SJSA1 (cell line): ENCODE measurements around the gene SP2. TPM values are rescaled to one million over a fixed set of nuclear protein-coding genes. Genes with fewer than 3 reads are reported as not detected.
"Not testable (repeated sequence)": the region's sequence is repeated elsewhere in the genome, so short reads cannot be mapped to it uniquely, and the experiment has no call there.

Experiments used
- DNase-seq, 2 experiments: peaks; one replicate each; pipeline ENCODE4 v3.0.0-alpha.2; 2015 to 2020; ENCODE audit warnings: low spot score in 2 of 2, low read depth in 1 of 2
- H3K27ac ChIP-seq: fragments of 250-450 bp; sonication (Bioruptor Pico); 2 replicates; pipeline ENCODE4 v1.5.1; 2020; ENCODE audit warnings: mild to moderate bottlenecking, moderate library complexity
- H3K27me3 ChIP-seq: fragments of 250-450 bp; sonication (Bioruptor Pico); replicated peaks from 2 replicates; pipeline ENCODE4 v1.5.1; 2020; ENCODE audit warnings: mild to moderate bottlenecking, moderate library complexity
- H3K36me3 ChIP-seq: fragments of 250-450 bp; sonication (Bioruptor Pico); 2 replicates; pipeline ENCODE4 v1.5.1; 2020; ENCODE audit warnings: mild to moderate bottlenecking
- H3K4me1 ChIP-seq: fragments of 250-450 bp; sonication (Bioruptor Pico); replicated peaks from 2 replicates; pipeline ENCODE4 v1.6.1; 2021; ENCODE audit warnings: mild to moderate bottlenecking
- H3K4me3 ChIP-seq: fragments of 250-450 bp; sonication (Bioruptor Pico); 2 replicates; pipeline ENCODE4 v1.5.1; 2020; ENCODE audit warnings: mild to moderate bottlenecking
- H3K9me3 ChIP-seq: fragments of 250-450 bp; sonication (Bioruptor Pico); replicated peaks from 2 replicates; pipeline ENCODE4 v1.5.1; 2020; ENCODE audit warnings: mild to moderate bottlenecking
- total RNA-seq: library from RNA; depleted of rRNA; stranded (reverse); fragments of >200 nt; shearing (Covaris generic); gene quantifications from 2 replicates; pipeline ENCODE4 v1.2.3, GENCODE V29; 2014

Gene SP2
- total RNA-seq, 1 experiment from 2014 or later = 2.1 TPM

GRCh38 chr17:47931848-47932247 lies 35.8 kb downstream of the SP2 start:
- H3K4me3 ChIP-seq = no peak overlapping the region

GRCh38 chr17:47934856-47935255 lies 38.8 kb downstream of the SP2 start:
- Histone ChIP-seq H3K4me3 (no peak overlapping the region), H3K36me3 (no peaks in the 10 kb centered on the region), H3K27me3 (no peaks in the 10 kb centered on the region), H3K4me1 (peaks cover 29% of the 10 kb centered on the region), H3K9me3 (no peaks in the 10 kb centered on the region), H3K27ac (no peak overlapping the region)
- no peak for DNase-seq

More at GRCh38 chr17:47931848-47932247, 35.8 kb downstream of the SP2 start:
- Histone ChIP-seq H3K4me1 (peaks cover 29% of the 10 kb centered on the region), H3K9me3 (no peaks in the 10 kb centered on the region), H3K27ac (no peak overlapping the region), H3K27me3 (no peaks in the 10 kb centered on the region), H3K36me3 (peaks cover 17% of the 10 kb centered on the region)
- no peak for DNase-seq

DNA sequence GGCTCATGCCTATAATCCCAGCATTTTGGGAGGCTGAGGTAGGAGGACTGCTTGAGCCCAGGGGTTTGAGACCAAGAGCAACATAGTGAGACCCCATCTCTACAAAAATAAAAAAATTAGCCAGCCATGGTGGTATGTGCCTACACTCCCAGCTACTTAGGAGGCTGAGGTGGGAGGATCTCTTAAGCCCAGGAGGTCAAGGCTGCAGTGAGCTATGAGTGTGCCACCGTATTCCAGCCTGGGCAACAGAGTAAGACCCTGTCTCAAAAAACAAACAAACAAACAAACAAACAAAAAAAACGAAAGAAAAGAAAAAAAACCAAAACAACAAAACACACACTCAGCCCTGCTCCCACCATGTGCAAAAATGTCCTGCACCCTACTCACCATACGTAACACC lies 39.4 kb downstream of the SP2 start:
- Histone ChIP-seq H3K27ac (peak overlapping the region; percentile 5; the same call in 1 of the 2 replicates), H3K4me1 (peaks cover 28% of the 10 kb centered on the region)
- H3K4me3 ChIP-seq, H3K36me3 ChIP-seq, H3K27me3 ChIP-seq, H3K9me3 ChIP-seq, DNase-seq: not testable (repeated sequence)

- H3K9me3 ChIP-seq = no peaks in the 10 kb centered on the region
- peak overlapping the region; percentile 5; the same call in 1 of the 2 replicates for H3K27ac ChIP-seq
- peak; percentile 49 to 81 for DNase-seq
- H3K36me3 ChIP-seq = no peaks in the 10 kb centered on the region
- no peak overlapping the region for H3K4me3 ChIP-seq
- H3K27me3 ChIP-seq = no peaks in the 10 kb centered on the region
- peaks cover 28% of the 10 kb centered on the region for H3K4me1 ChIP-seq
Observed at GRCh38 chr17:47935961-47936360, 39.9 kb downstream of the SP2 start.

GRCh38 chr17:47937941-47938340 lies 41.9 kb downstream of the SP2 start:
- Histone ChIP-seq H3K4me1 (peaks cover 38% of the 10 kb centered on the region), H3K27me3 (no peaks in the 10 kb centered on the region), H3K9me3 (no peaks in the 10 kb centered on the region), H3K36me3 (no peaks in the 10 kb centered on the region; the same call in 1 of the 2 replicates), H3K27ac (no peak overlapping the region), H3K4me3 (no peak overlapping the region)
- DNase-seq = no peak

DNA sequence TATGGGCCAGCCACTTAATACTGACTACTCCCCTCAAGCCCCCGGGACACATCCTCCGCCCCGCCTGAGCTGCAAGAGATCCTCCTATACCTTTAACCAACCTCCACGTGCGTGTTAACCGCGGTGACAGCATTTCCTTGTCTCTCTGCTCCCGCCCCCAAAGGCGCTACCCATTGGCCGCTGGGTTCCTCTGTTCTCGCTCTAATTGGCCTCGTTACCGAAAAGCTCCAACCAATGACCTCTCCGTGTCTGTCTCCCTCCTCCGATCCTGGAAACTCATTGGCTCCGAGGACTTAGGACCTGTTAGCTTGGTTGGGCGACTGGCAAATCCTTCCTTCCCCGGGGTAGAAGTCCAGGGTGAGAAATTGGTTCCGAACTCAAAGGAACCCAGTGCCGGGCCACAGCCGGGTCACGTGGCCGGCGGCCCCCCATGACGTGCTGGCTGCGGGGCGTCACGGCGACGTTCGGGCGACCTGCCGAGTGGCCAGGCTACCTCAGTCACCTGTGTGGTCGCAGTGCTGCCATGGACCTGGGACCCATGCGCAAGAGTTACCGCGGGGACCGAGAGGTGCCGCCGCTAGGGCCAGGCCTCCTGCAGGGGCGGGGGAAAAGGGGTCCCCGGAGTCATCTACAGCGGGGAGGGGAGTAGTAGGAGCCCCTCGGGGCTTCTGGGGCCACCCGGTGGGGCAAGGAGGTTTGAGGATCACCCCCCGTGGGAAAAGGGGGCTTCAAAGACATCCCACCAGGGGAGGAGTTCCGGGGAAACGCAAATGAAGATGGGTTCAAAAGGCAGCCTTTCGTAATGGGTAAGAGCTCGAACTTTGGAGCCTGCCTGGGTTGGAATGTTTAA lies 45.4 kb downstream of the SP2 start, which contains the start of gene PNPO:
TSS of gene PNPO (plus strand) at position 326 of the 850 bp plus-strand sequence. CDS start at position 431, 105 bp downstream.
- Histone ChIP-seq H3K36me3 (peaks cover 9% of the 10 kb centered on the region), H3K9me3 (no peaks in the 10 kb centered on the region), H3K4me3 (peak within 1 kb of the TSS; percentile 60), H3K4me1 (peaks cover 20% of the 10 kb centered on the region), H3K27ac (peak within 1 kb of the TSS; percentile 39), H3K27me3 (no peaks in the 10 kb centered on the region)
- DNase-seq = peak; percentile 95 to 98

DNA sequence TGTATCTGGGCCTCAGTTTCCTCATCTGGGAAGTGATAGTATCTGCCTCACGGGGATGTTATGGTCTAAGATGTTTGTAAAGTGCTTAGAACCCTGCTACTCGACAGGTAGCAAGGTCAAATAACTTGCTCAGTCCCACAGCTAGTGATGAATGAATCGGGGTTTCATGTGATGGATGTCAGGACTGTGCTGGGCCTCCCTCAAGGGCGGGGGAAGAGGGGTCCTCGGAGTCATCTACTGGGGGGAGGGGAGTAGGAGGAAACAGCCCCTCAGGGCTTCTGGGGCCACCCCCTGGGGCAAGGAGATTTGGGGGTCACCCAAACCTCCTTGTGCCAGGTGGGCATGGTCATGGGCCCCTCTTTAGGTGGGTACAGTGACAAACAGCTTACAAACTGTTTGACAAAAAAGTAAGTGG lies 46.1 kb downstream of the SP2 start:
- Histone ChIP-seq H3K27ac (no peak overlapping the region), H3K4me1 (peaks cover 20% of the 10 kb centered on the region), H3K36me3 (peaks cover 15% of the 10 kb centered on the region), H3K27me3 (no peaks in the 10 kb centered on the region), H3K9me3 (no peaks in the 10 kb centered on the region), H3K4me3 (peak overlapping the region; percentile 60)
- no peak for DNase-seq

GRCh38 chr17:47942568-47942967 lies 46.5 kb downstream of the SP2 start:
- no peak for DNase-seq
- Histone ChIP-seq H3K27me3 (no peaks in the 10 kb centered on the region), H3K27ac (no peak overlapping the region), H3K4me3 (peak overlapping the region; percentile 60), H3K36me3 (peaks cover 16% of the 10 kb centered on the region), H3K9me3 (no peaks in the 10 kb centered on the region), H3K4me1 (peaks cover 20% of the 10 kb centered on the region)

GRCh38 chr17:47945080-47945479 lies 49.0 kb downstream of the SP2 start:
- peaks cover 26% of the 10 kb centered on the region for H3K4me1 ChIP-seq
- no peak for DNase-seq
- no peak overlapping the region for H3K4me3 ChIP-seq
- H3K27me3 ChIP-seq = no peaks in the 10 kb centered on the region
- H3K27ac ChIP-seq = no peak overlapping the region
- H3K9me3 ChIP-seq = no peaks in the 10 kb centered on the region
- H3K36me3 ChIP-seq = peaks cover 26% of the 10 kb centered on the region

DNA sequence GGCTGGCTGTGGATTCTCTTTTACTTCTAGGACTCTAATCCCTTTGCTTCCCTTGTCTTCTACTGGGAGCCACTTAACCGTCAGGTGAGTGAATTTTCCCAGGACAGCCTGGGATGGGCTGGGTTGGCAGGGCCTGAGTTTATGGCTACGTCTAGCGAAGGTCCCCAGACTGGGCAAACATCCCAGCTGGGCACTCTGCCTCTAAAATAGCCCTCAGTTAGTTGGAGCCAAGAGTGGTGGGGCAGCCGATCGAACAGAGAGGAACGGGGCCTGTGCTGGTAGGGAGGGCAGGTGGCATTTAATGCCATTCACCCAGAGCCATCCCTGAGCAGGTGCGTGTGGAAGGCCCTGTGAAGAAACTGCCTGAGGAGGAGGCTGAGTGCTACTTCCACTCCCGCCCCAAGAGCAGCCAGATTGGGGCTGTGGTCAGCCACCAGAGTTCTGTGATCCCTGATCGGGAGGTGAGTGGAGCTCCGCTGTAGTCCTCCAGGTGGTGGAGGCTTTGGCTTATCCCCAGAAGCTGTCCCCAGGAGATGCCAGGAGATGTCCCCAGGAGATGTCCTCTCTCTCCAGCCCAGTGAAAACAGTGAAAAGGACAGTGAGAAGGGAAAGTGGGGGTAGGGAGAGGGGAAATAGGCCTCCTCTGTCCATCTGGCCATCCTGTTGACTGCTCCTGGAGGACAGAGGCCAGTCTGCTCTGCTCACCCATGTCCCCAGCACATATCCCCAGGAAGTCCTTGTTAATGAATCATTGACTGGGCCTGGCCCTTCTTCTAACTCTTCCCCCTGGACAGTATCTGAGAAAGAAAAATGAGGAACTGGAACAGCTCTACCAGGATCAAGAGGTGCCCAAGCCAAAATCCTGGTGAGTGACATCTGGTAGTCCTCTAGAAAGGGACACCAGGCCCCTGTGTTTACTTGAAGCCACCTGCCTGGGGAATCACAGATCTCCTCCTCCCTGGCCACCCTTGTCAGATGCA lies 49.8 kb downstream of the SP2 start:
- peaks cover 26% of the 10 kb centered on the region for H3K36me3 ChIP-seq
- DNase-seq = no peak
- no peak overlapping the region for H3K27ac ChIP-seq
- peaks cover 23% of the 10 kb centered on the region for H3K4me1 ChIP-seq
- no peaks in the 10 kb centered on the region for H3K27me3 ChIP-seq
- H3K4me3 ChIP-seq = no peak overlapping the region
- no peaks in the 10 kb centered on the region for H3K9me3 ChIP-seq

- H3K4me1 ChIP-seq = peaks cover 18% of the 10 kb centered on the region
- H3K27me3 ChIP-seq = no peaks in the 10 kb centered on the region
- H3K4me3 ChIP-seq = no peak overlapping the region
- DNase-seq = no peak
- H3K9me3 ChIP-seq = no peaks in the 10 kb centered on the region
- no peak overlapping the region for H3K27ac ChIP-seq
- peaks cover 26% of the 10 kb centered on the region for H3K36me3 ChIP-seq
Observed at GRCh38 chr17:47946516-47946915, 50.5 kb downstream of the SP2 start.

GRCh38 chr17:47946929-47947397 lies 50.9 kb downstream of the SP2 start:
- Histone ChIP-seq H3K4me3 (no peak overlapping the region), H3K9me3 (no peaks in the 10 kb centered on the region), H3K27ac (no peak overlapping the region), H3K36me3 (peaks cover 26% of the 10 kb centered on the region), H3K27me3 (no peaks in the 10 kb centered on the region), H3K4me1 (peaks cover 13% of the 10 kb centered on the region)
- DNase-seq = peak; percentile 62 to 81

- Histone ChIP-seq H3K4me3 (no peak overlapping the region), H3K36me3 (peaks cover 24% of the 10 kb centered on the region), H3K27ac (no peak overlapping the region), H3K9me3 (no peaks in the 10 kb centered on the region), H3K27me3 (no peaks in the 10 kb centered on the region), H3K4me1 (peaks cover 6% of the 10 kb centered on the region)
- DNase-seq = no peak
Observed at GRCh38 chr17:47948706-47949196, 52.7 kb downstream of the SP2 start.
